ENCODE results near the gene ZNF516. TPM values are rescaled to one million over a fixed set of nuclear protein-coding genes. Genes with fewer than 3 reads are reported as not detected.
A peak's percentile ranks its signal among the peaks of the same experiment; 100 is the strongest.

ZNF516 gene
- total and polyA plus RNA-seq, 2 of the 13 experiments (the other 11 are each of a cell fraction or from before 2014, with no cell fraction given), result 16.6 to 18.7 TPM

DNA sequence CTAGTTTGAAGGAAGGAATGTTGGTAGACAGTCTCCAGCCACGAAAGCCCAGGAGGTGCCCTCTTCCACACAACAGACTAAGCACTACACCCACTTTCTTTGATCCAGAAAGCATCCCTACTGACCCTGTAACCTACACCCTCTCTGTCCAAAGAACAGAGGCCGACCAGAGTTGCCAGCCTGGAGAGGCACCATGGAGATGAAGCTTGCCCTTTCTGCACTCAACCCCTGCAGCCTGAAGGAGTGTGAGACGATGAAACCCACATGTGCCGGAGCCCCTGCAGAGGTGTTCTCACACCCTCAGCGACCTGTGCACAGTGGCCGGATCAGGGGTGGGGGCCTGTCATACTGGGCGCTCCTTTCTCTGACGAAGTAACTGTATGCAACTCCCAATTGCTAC is 136.3 kb downstream of the ZNF516 start:
- Histone ChIP-seq H3K27ac (ENCODE audit: extremely low read length, insufficient read depth, low read length) (no peak overlapping the region), H4K20me1 (ENCODE audit: insufficient read depth, low read length) (peaks cover 7% of the 10 kb centered on the region; the same call in 1 of the 2 replicates), H2AFZ (ENCODE audit: low read length) (no peak overlapping the region), H3K4me1 (ENCODE audit: insufficient read depth, low read length) (peaks cover 5% of the 10 kb centered on the region), H3K36me3 (replicated peaks in 1 of 2; ENCODE audit: control insufficient read depth in 1 of 2, insufficient read depth in 2 of 2, low read length in 2 of 2) (peaks cover 15 to 69% of the 10 kb centered on the region in 2 experiments), H3K4me3 (replicated peaks in 1 of 3; ENCODE audit: insufficient read depth in 1 of 3, low read depth in 2 of 3, low read length in 3 of 3) (no peak overlapping the region), H3K4me2 (ENCODE audit: low read depth, low read length) (no peak overlapping the region), H3K79me2 (ENCODE audit: insufficient read depth, low read length) (no peaks in the 10 kb centered on the region), H3K9me3 (ENCODE audit: low read length) (no peaks in the 10 kb centered on the region), H3K9ac (ENCODE audit: insufficient read depth, low read depth, low read length) (no peak overlapping the region), H3K27me3 (ENCODE audit: control insufficient read depth in 1 of 2, insufficient read depth in 2 of 2, low read length in 2 of 2) (no peaks in the 10 kb centered on the region)
- FAIRE-seq (no peak), DNase-seq (ENCODE audit: low spot score) (no peak), ATAC-seq (no peak)
- POLR2A ChIA-PET, result no interaction called here
- in situ Hi-C loops (cut with HindIII; ENCODE audit: extremely low pct_ligation_motif_present, low pct_unique_long_range_greater_than_20kb) (no loop called here), intact Hi-C loops (cut with micrococcal nuclease; ENCODE audit: unreplicated experiment) (no loop called here)
- no TSS peak for BruUV-seq (replicated peaks)
- 92% methylated on average over 8 of the region's 8 CpGs for WGBS (ENCODE audit: low lambda C conversion rate)
- TF ChIP-seq ONECUT2 (CRISPR knock-in tag; IDR thresholded peaks at IDR 0.05) (no peak), RBM22 (optimal IDR thresholded peaks at IDR 0.05; ENCODE audit: low read length) (peak; percentile 28)
- CTCF ChIA-PET (ENCODE audit: low intra/inter-chr PET ratio, low total read pairs), result no interaction called here

DNA sequence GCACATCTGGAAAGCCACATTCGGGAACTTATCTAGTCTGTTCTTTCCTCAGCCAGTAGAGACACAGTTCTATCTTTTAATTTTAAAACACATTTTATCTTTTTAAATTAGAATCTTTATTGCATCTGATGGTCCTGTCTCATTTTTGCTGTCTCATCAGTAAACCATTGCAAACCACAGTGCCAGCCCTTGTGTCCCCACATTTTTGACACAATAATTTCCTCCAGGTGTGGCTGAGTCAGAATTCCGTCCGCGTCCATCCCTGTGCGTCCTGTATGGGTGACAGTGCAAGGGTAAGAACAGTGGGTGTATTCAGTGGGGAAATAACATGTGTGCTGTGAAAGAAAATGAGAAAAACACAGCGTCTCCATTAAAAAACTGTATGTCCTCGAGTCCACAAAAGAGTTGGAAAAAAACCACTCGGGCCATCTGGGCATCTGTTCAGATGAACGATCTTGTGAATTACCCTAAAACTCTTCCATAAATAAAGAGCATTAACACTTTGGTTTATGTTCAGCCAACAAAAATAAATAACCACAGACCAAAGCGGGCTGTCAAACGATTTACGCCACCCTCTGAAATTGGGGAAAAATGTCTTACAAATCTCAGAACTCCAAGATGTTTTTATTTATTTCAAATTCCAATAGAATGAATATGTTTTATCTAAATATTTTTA is 137.3 kb downstream of the ZNF516 start:
- FAIRE-seq (no peak), DNase-seq (ENCODE audit: low spot score) (no peak), ATAC-seq (no peak)
- ChIA-PET CTCF (ENCODE audit: low intra/inter-chr PET ratio, low total read pairs) (no interaction called here), POLR2A (no interaction called here)
- no peaks in the 10 kb centered on the region for H3K9me3 ChIP-seq (ENCODE audit: low read length)
- no peak overlapping the region for H2AFZ ChIP-seq (ENCODE audit: low read length)
- WGBS (ENCODE audit: low lambda C conversion rate), result 94% methylated on average over 12 of the region's 12 CpGs
- H3K27me3 ChIP-seq (ENCODE audit: control insufficient read depth in 1 of 2, insufficient read depth in 2 of 2, low read length in 2 of 2), result no peaks in the 10 kb centered on the region
- intact Hi-C loops (cut with micrococcal nuclease; ENCODE audit: unreplicated experiment), result no loop called here
- BruUV-seq (replicated peaks), result no TSS peak
- no peak overlapping the region for H3K9ac ChIP-seq (ENCODE audit: insufficient read depth, low read depth, low read length)
- no peak overlapping the region for H3K27ac ChIP-seq (ENCODE audit: extremely low read length, insufficient read depth, low read length)
- H4K20me1 ChIP-seq (ENCODE audit: insufficient read depth, low read length), result peaks cover 4% of the 10 kb centered on the region; the same call in 1 of the 2 replicates
- TF ChIP-seq MAFF (IDR thresholded peaks at IDR 0.05; ENCODE audit: low read depth, low read length) (peak; percentile 54), MAFK (conservative IDR thresholded peaks at IDR 0.05 in 1 of 2, IDR thresholded peaks at IDR 0.05 in 1 of 2; ENCODE audit: low read length in 2 of 2) (peak; percentile 62 to 67)
- TF ChIP-seq, protein P1, sequence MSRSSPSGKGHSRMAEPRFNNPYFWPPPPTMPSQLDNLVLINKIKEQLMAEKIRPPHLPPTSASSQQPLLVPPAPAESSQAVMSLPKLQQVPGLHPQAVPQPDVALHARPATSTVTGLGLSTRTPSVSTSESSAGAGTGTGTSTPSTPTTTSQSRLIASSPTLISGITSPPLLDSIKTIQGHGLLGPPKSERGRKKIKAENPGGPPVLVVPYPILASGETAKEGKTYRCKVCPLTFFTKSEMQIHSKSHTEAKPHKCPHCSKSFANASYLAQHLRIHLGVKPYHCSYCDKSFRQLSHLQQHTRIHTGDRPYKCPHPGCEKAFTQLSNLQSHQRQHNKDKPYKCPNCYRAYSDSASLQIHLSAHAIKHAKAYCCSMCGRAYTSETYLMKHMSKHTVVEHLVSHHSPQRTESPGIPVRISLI (CRISPR knock-in tag; IDR thresholded peaks at IDR 0.05; ENCODE audit: borderline replicate concordance), result no peak
- no peak overlapping the region for H3K4me3 ChIP-seq (replicated peaks in 1 of 3; ENCODE audit: insufficient read depth in 1 of 3, low read depth in 2 of 3, low read length in 3 of 3)
- in situ Hi-C loops (cut with HindIII; ENCODE audit: extremely low pct_ligation_motif_present, low pct_unique_long_range_greater_than_20kb), result no loop called here
- H3K4me2 ChIP-seq (ENCODE audit: low read depth, low read length), result no peak overlapping the region
- H3K36me3 ChIP-seq (replicated peaks in 1 of 2; ENCODE audit: control insufficient read depth in 1 of 2, insufficient read depth in 2 of 2, low read length in 2 of 2), result peaks cover 15 to 58% of the 10 kb centered on the region in 2 experiments
- H3K79me2 ChIP-seq (ENCODE audit: insufficient read depth, low read length), result no peaks in the 10 kb centered on the region
- H3K4me1 ChIP-seq (ENCODE audit: insufficient read depth, low read length), result no peaks in the 10 kb centered on the region
